CD4-positive, alpha-beta T cell treated with Interleukin-17A for 1 hour (primary cell): ENCODE measurements around the gene COL23A1.

Experiments
- DNase-seq: peaks from one replicate; pipeline ENCODE4 v3.0.0-alpha.2; 2020

Gene COL23A1

GRCh38 chr5:178469975-178470759, 120.0 kb downstream of the COL23A1 start:
- DNase-seq: no peak

- DNase-seq: no peak
Observed at GRCh38 chr5:178469011-178469974, 120.9 kb downstream of the COL23A1 start.

GRCh38 chr5:178468196-178468685, 122.0 kb downstream of the COL23A1 start:
- DNase-seq: no peak

GRCh38 chr5:178467568-178468195, 122.5 kb downstream of the COL23A1 start:
- DNase-seq: no peak

GRCh38 chr5:178467205-178467567, 123.0 kb downstream of the COL23A1 start:
- DNase-seq: no peak

- DNase-seq: no peak
Observed at GRCh38 chr5:178466342-178466741, 123.9 kb downstream of the COL23A1 start.

- no peak for DNase-seq
Observed at GRCh38 chr5:178465861-178466288, 124.3 kb downstream of the COL23A1 start.

- no peak for DNase-seq
Observed at GRCh38 chr5:178465228-178465860, 124.8 kb downstream of the COL23A1 start.

GRCh38 chr5:178464431-178465048, 125.7 kb downstream of the COL23A1 start:
- DNase-seq: no peak

GRCh38 chr5:178463321-178464155, 126.7 kb downstream of the COL23A1 start:
- no peak for DNase-seq

GRCh38 chr5:178462816-178463215, 127.4 kb downstream of the COL23A1 start:
- DNase-seq: no peak

- DNase-seq: no peak
Observed at GRCh38 chr5:178462076-178462475, 128.1 kb downstream of the COL23A1 start.

GRCh38 chr5:178461004-178461730, 129.0 kb downstream of the COL23A1 start:
- peak; percentile 29 for DNase-seq

- DNase-seq: no peak
Observed at GRCh38 chr5:178460598-178460997, 129.6 kb downstream of the COL23A1 start.

GRCh38 chr5:178460174-178460573, 130.0 kb downstream of the COL23A1 start:
- no peak for DNase-seq

GRCh38 chr5:178458140-178458539, 132.1 kb downstream of the COL23A1 start:
- DNase-seq: no peak

GRCh38 chr5:178457471-178457870, 132.7 kb downstream of the COL23A1 start:
- DNase-seq: no peak

GRCh38 chr5:178455480-178455835, 134.7 kb downstream of the COL23A1 start:
- no peak for DNase-seq

- no peak for DNase-seq
Observed at GRCh38 chr5:178454821-178455479, 135.2 kb downstream of the COL23A1 start.

GRCh38 chr5:178454303-178454702, 135.9 kb downstream of the COL23A1 start:
- no peak for DNase-seq
